Fibroblast of skin of back (primary cell): Measurements from ENCODE around the gene TSPAN15.
A peak's percentile ranks its signal among the peaks of the same experiment; 100 is the strongest.
"Not testable (repeated sequence)": the region's sequence is repeated elsewhere in the genome, so short reads cannot be mapped to it uniquely, and the experiment has no call there.

Source experiments
- DNase-seq: peaks from one replicate; pipeline ENCODE4 v3.0.0-alpha.2; 2013

Gene TSPAN15

DNA sequence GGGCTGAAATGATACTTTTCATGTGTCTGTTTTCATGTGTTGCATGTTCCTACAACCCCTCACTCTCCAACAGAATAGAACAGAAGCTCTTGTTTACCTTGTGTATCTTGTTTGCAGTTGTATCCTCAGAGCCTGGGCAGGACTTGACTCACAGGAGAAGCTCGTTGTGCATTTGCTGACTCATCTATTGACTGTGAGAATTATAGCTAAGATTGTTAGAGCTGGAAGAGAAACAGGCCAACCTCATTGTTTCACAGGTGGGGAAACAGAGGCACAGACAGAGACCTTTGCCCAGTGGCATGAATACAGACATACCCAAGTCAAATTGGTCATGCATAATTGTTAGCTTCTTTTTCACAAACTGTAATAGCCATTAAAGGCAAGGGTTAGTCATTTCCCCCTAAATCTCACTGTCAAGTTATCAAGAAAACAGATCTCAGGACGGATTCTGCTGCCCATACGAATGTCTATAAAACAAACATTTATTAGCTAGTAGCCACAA, 4.6 kb upstream of the TSPAN15 start:
- peak; percentile 88 for DNase-seq

- DNase-seq, result peak; percentile 67
Measured at GRCh38 chr10:69449841-69450240, 1.4 kb upstream of the TSPAN15 start.

DNA sequence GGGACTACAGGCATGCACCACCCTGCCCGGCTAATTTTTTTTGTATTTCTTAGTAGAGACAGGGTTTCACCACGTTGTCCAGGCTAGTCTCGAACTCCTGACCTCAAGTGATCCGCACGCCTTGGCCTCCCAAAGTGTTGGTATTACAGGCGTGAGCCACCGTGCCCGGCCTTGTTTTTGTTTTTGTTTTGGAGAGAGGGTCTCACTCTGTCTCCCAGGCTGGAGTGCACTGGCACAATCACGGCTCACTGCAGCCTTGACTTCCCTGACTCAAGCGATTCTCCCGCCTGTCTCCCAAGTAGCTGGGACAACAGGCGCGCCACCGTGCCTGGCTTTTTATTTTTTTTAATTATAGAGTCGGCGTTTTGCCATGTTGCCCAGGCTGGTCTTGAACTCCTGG, 870 bp upstream of the TSPAN15 start:
- DNase-seq, result not testable (repeated sequence)

DNA sequence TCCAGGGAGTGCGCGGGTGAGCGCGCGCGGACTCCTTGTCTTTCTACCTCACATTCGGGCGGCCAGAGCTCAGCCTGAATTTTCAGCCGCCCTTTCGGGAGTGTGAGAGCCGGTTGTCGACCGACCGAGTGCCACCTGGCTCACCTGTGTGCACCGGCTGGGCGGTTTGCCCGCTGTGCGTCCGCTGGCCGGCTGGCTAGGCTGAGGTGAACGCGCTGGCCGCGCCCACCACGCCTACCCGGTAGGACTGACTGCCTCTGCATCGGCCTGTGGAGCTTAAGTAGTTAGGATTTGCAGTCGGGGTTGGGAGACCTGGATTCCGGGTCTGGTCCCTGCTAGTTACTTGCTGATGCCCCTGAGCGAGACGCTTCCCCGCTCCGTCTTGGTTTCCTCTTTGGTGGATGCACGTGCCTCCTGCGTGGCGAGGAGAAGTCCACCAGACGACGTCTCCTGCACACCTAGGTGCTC, 553 bp downstream of the TSPAN15 start:
- no peak for DNase-seq

DNA sequence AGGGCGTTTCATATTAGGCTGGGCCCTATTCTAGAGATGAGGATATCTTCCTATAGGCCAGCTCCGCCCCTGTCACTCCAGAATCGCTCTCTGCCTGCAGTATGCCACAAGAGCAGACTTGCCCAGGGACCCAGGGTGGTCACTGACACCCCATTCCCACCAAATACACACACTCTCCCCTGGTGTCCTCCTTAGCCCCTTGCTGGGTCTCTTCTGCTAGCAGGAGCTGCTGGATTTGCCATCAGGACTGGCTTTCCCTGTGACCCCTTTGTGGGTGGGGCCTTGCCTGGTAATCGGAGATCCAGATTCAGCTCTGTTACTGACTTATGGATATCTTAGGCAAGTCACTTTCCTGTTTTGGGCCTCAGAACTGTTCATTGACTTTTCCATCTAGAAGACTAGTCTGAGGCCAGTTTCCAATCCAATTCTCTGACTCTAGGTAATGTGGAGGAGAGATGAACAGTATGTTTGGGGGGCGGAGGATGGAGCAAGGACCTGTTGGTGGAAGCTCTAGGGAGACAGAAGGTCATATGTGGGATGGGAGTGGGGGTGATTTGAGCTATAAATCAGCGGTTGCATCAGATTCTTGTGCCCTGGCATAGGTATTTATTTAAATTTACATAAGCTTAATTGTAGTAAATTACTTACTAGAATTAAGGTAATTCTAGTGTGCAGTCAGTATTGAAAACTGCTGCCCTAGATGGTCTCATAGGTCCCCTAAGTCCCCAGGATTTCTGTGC, 1.6 kb downstream of the TSPAN15 start:
- no peak for DNase-seq

DNA sequence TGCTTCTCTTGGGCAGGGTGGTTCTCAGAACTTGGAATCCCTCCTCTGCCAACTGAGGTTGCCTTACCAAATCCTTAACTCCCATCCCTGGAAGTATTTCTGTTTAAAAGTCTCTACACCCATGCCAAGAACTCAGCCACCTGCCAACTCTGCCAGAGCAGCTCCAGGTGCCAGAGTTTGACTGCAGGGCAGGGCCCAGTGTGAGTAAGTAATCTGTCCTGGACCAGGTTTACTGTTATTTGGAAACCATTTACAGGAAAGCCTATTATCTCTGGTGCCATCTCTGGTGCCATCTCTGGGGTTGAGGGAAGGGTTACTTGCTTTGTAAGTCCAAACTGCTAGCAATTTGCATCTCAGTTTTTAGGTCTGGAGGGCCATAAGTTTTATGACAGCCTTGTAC, 2.5 kb downstream of the TSPAN15 start:
- no peak for DNase-seq

GRCh38 chr10:69455006-69455763, 3.9 kb downstream of the TSPAN15 start:
- DNase-seq, result no peak

DNA sequence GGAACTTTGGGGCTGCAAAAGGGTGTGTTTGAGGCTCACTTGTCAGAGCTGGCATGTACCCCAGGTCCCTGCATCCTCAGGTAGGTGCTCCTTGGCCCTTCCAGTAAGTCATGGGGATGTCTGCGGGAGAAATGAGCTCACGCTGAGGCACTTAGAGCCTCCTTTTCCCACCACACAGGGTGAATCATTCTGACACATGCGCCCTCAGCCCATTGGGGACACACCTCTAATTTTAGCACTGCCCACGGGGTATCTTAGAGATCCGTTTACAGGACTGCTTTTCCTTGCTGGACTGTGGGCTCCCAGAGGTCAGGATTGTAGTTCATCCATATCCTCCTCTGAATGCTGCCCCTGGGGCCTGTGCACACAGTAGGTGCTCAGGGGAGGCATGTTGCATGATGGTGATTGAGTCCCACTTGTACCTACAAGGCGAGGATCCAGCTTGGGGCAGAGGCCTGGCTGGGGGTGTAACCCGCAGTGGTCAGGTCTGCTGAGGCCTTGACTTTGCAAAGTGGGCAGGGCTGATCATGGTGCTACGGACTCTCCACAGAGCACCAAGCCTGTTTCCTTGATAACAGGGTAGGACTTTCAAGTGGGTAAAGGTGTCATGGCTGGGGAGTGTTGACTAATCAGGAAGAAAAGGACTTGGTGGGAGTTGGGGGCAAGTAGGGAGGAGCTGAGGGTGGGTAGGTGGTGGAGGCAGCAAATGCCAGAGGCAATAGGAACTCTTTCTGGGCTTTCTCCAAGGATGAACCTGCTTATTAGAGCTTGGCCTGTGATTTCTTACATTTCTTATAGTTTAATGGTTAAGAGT, 5.8 kb downstream of the TSPAN15 start:
- peak; percentile 27 for DNase-seq

DNA sequence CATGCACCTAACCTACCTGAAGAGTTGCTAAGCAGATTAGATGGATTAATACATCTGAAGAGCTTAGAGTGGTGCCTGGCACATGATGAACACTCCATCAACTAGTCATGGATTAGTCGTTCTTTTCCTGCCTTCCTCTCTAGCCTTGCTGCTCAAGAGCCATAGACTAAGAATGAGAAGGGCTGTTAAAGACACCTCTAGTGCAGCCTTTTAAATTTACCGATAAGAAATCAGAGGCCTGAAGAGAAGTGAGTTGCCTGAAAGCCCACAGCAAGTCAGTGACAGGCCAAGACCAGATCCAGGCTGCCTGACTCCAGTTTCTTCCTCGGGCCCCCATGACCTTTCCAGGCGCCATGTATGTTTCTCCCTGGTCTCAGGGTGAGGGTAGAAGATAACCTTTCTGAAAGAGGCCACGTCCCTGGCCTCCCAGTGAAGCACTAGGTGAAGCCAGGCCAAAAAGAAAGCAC, 6.5 kb downstream of the TSPAN15 start:
- DNase-seq, result no peak

DNA sequence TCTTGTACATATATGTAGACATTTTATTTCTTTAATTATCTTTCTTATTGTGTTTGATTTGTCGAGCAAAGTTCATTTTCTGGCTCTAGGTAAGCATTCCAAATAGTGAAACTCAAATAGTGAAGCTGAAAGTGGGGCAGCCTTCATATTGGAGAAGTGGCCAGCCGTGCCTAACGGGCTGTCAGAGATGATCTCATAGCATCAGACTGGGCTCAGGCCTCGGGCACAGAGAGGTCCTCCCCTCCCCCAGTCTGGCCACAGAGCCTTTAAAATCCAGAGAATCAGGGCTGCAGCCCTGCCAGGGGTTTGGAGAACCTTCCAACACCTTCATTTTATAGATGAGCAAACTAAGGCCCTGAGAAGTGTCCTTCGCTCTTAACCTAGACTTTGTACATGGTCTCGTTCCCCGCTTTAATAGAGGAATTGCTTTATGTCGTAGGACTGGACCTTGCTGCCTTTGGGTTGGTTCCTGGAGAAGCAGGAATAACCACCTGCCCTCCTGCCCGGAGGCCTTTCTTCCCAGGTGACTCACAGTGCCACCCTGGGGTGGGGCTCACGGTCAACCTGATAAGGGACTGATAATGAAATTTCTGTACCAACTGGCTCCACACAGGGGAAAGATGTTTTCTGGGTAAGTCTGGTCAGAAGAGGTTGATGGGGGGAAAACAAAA, 7.3 kb downstream of the TSPAN15 start:
- DNase-seq, result no peak

- no peak for DNase-seq
Measured at GRCh38 chr10:69459101-69459790, 8.0 kb downstream of the TSPAN15 start.

- DNase-seq, result no peak
Measured at GRCh38 chr10:69459893-69460575, 8.8 kb downstream of the TSPAN15 start.

DNA sequence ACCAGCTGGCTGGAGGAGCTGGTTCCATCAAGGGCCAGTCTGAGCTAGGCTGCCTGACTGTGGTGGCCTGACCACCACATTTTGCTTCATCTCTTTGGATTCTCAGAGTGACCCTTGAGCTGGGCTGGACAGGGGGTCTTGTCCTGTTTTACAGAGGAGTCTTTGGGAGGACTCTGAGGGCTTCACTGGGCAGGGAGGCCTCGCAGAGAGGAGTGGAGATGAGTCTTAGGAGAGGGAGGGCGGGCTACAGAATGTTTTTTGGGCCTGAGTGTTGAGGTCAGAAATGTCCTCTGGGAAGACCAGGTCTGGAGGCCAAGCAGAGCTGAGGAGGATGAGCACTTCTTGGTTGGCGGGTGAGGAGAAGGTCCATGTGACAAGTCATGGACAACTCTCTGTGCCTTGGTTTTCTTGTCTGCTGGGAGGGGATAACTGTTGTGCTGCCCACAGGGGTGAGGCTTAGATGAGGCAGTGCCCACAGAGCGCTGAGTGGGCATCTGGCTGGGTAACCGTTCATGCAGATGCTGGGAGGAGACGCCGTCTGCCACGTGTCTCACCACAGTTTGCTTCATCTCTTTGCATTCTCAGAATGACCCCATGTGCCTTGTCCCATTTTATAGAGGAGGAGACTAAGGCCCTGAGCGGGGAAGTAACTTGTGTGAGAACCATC, 9.4 kb downstream of the TSPAN15 start:
- no peak for DNase-seq

GRCh38 chr10:69461243-69462025, 10.2 kb downstream of the TSPAN15 start:
- DNase-seq, result no peak

DNA sequence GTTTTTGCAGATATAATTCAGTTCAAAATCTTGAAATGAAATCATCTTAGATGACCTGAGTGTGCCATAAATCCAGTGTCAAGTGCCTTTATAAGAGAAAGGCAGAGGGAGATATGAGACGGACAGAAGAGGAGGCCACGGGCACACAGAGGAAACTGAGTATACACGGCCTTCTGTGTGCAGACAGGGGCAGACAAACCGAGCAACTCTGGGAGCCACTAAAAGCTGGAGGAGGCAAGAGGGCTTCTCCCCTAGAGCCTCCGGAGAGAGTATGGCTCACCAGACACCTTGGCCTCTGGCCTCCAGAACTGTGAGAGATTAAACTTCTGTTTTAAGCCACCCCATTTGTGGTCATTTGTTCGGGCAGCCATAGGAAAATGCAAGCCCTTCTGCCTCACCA, 12.6 kb downstream of the TSPAN15 start:
- no peak for DNase-seq

DNA sequence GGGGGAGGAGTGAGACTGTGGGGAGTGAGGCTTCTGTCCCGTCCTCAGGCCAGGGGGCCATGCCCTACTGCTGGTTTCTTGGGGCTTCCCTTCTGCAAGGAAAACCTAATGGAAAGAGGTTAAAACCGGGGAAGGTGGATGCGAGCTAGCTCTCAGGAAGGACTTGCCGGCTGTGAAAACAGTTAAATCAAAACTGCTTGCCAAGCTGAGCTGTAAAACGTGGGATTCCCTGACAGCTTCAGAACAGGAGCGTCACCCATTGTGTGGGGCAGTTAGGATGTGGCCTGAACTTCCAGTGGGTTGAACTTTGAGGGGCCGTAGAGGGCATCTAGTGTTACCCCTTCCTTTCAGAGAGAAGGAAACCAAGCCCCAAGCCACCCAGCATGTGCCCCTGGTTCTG, 13.1 kb downstream of the TSPAN15 start:
- no peak for DNase-seq

DNA sequence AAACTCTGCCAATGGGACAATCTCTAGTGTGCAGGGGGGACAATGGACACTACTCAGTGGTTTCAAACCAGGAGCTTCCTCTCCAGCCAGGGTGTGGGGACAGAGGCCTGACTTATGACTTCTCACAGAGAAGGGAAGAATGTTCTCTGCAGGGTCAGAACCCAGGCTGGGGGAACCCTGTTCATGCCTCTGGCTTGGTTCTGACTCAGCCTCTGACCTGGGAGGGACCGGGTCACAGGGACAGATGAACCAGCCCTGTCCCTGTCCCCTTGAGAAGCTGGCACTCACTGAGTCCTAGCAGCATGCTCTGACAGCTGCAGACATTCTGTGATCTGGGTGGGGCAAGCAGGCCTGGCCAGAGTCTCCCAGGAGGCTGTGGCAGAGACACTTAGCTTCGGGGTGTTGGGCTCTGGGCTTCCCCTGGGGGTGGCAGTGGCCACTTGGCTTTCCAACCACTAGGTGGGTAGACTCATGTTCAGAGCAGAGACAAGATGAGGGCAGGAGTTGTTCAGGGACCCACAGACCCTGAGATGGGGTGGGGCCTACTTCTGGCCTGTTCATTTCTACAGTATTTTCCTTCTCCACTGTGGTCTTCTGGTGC, 13.6 kb downstream of the TSPAN15 start:
- no peak for DNase-seq

GRCh38 chr10:69465457-69466157, 14.3 kb downstream of the TSPAN15 start:
- DNase-seq, result no peak

GRCh38 chr10:69466158-69466490, 14.9 kb downstream of the TSPAN15 start:
- no peak for DNase-seq
